Endothelial cell of umbilical vein (primary cell): Measurements from ENCODE around the gene ZNF30. TPM values are rescaled to one million over a fixed set of nuclear protein-coding genes. Genes with fewer than 3 reads are reported as not detected.

Experiments
- BruUV-seq: library from RNA; stranded (reverse); fragments of 400-500 nt; replicated peaks from 2 replicates; lab custom pipeline; 2021; lab: Mats Ljungman, UMichigan
- CTCF ChIA-PET: fragments of 300-600, 350-600 bp; sonication (Branson Sonifier 250); formaldehyde crosslinking; loops from one replicate; lab custom pipeline; 2021; ENCODE audit warnings: antibody characterized with exemption, inconsistent platforms; lab: Charles Lee
- POLR2A ChIA-PET: fragments of 300-600, 350-600 bp; sonication (Branson Sonifier 250); formaldehyde crosslinking; loops from one replicate; lab custom pipeline; 2021; ENCODE audit warnings: antibody characterized with exemption, inconsistent platforms; lab: Charles Lee
- DNase-seq: peaks from one replicate; pipeline ENCODE4 v3.0.0-alpha.2; 2011; ENCODE audit warnings: low read depth, low spot score
- FAIRE-seq: peaks from 2 replicates; lab custom pipeline; 2011; peaks lifted over from hg19 to GRCh38; lab: Jason Lieb, UNC
- H2AFZ ChIP-seq: 2 replicates; pipeline ENCODE4 v1.6.0; 2012; ENCODE audit warnings: low read depth, low read length, control low read depth, inconsistent platforms
- H3K27ac ChIP-seq: 2 replicates; pipeline ENCODE4 v1.5.1; 2011; ENCODE audit warnings: low read depth, mild to moderate bottlenecking, control low read depth, low read length, moderate library complexity; ENCODE audit not compliant: insufficient read depth
- H3K27me3 ChIP-seq, 2 experiments: 2 replicates each; pipeline versions ENCODE4 v1.6.0 to v1.6.1; 2011; ENCODE audit warnings: low read length in 2 of 2, mixed read lengths in 1 of 2; ENCODE audit not compliant: control insufficient read depth in 2 of 2, insufficient read depth in 2 of 2
- H3K36me3 ChIP-seq, 2 experiments: 2 replicates in 1 of 2; 3 replicates in 1 of 2; pipeline ENCODE4 v1.5.1; 2011; ENCODE audit warnings: low read length in 2 of 2, mild to moderate bottlenecking in 1 of 2, moderate library complexity in 1 of 2; ENCODE audit not compliant: control insufficient read depth in 2 of 2, insufficient read depth in 2 of 2; ENCODE audit errors: extremely low read depth in 1 of 2
- H3K4me1 ChIP-seq: 3 replicates; pipeline ENCODE4 v1.5.1; 2011; ENCODE audit warnings: mild to moderate bottlenecking, low read length; ENCODE audit not compliant: control insufficient read depth, insufficient read depth; ENCODE audit errors: extremely low read depth
- H3K4me2 ChIP-seq: 2 replicates; pipeline ENCODE4 v1.6.1; 2011; ENCODE audit warnings: low read length, control low read depth, mixed read lengths; ENCODE audit not compliant: insufficient read depth
- H3K4me3 ChIP-seq, 3 experiments: fragments of 200-600 bp in 1 of 3; sonication (generic), shearing (Covaris generic) in 1 of 3; replicated peaks in 1 of 3; 2 replicates each; pipeline ENCODE4 v1.5.1; 2011 to 2016; ENCODE audit warnings: control low read depth in 3 of 3, low read length in 3 of 3, mild to moderate bottlenecking in 2 of 3, inconsistent platforms in 1 of 3, low read depth in 1 of 3, moderate library complexity in 1 of 3; ENCODE audit not compliant: insufficient read depth in 1 of 3
- H3K79me2 ChIP-seq: 2 replicates; pipeline ENCODE4 v1.6.0; 2012; ENCODE audit warnings: low read length, inconsistent platforms; ENCODE audit not compliant: control insufficient read depth, insufficient read depth
- H3K9ac ChIP-seq: replicated peaks from 2 replicates; pipeline ENCODE3; 2011; ENCODE audit warnings: low read length, control low read depth; ENCODE audit not compliant: insufficient read depth; ENCODE audit errors: extremely low read depth
- H3K9me1 ChIP-seq: replicated peaks from 3 replicates; pipeline ENCODE4 v1.6.0; 2011; ENCODE audit warnings: mild to moderate bottlenecking, low read length; ENCODE audit not compliant: control insufficient read depth, insufficient read depth; ENCODE audit errors: extremely low read depth
- H3K9me3 ChIP-seq: replicated peaks from 2 replicates; pipeline ENCODE4 v1.5.1; 2012; ENCODE audit warnings: low read length, inconsistent platforms; ENCODE audit not compliant: control insufficient read depth, insufficient read depth
- H4K20me1 ChIP-seq: replicated peaks from 2 replicates; pipeline ENCODE3; 2011; ENCODE audit warnings: mild to moderate bottlenecking, low read length; ENCODE audit not compliant: control insufficient read depth, insufficient read depth; ENCODE audit errors: extremely low read depth
- EZH2 ChIP-seq: IDR thresholded peaks from 2 replicates; pipeline ENCODE4 v1.6.1; 2012; ENCODE audit warnings: borderline replicate concordance, low read depth, mild to moderate bottlenecking, moderate library complexity, low read length, inconsistent platforms; ENCODE audit not compliant: severe bottlenecking
- GATA2 ChIP-seq: IDR thresholded peaks from 2 replicates; pipeline ENCODE4 v1.7.0; 2011; ENCODE audit warnings: low read depth, mild to moderate bottlenecking, moderate library complexity, mixed read lengths, low read length; ENCODE audit not compliant: insufficient read length, insufficient read depth
- JUN ChIP-seq: IDR thresholded peaks from 2 replicates; pipeline ENCODE4 v1.6.1; 2011; ENCODE audit warnings: borderline replicate concordance, low read depth; ENCODE audit not compliant: insufficient read length, insufficient read depth
- MAX ChIP-seq: IDR thresholded peaks from 2 replicates; pipeline ENCODE4 v1.6.1; 2011; ENCODE audit not compliant: insufficient read depth, insufficient read length
- MYC ChIP-seq: IDR thresholded peaks from one replicate; pipeline ENCODE4 v1.6.1; 2011; ENCODE audit warnings: mild to moderate bottlenecking, low read depth, low read length
- POLR2A ChIP-seq: IDR thresholded peaks from 2 replicates; pipeline ENCODE4 v1.6.1; 2012; ENCODE audit warnings: low read depth, mild to moderate bottlenecking, control low read depth, low read length
- POLR2AphosphoS5 ChIP-seq: IDR thresholded peaks from 2 replicates; pipeline ENCODE4 v1.6.1; 2012; ENCODE audit warnings: low read depth, mild to moderate bottlenecking, control low read depth, low read length, moderate library complexity; ENCODE audit not compliant: insufficient read depth
- dilution Hi-C: fragments of 300-500 bp; cut with MboI; formaldehyde crosslinking; loops from one replicate; pipeline ENCODE4 v1.15.0; 2019; ENCODE audit warnings: low sequenced_read_pairs; ENCODE audit not compliant: extremely low pct_ligation_motif_present
- intact Hi-C: fragments of 100-400 bp; cut with micrococcal nuclease; formaldehyde crosslinking; loops from one replicate; pipeline ENCODE4 v1.10.0; 2022
- polyA plus RNA-seq, 4 experiments: library from polyadenylated mRNA; depleted of rRNA in 3 of 4; stranded (reverse) in 3 of 4; unstranded in 1 of 4; fragments of >200 nt; gene quantifications; 2 replicates each; pipeline versions ENCODE4 v1.2.1 to v1.2.3, GENCODE V29; 2011 to 2012; ENCODE audit warnings: missing spikeins in 1 of 4
- total RNA-seq: library from RNA; stranded (reverse); gene quantifications from 2 replicates; pipeline ENCODE4 v1.2.3, GENCODE V29; 2021

Gene ZNF30
- total and polyA plus RNA-seq, 2 donors (not counting 3 experiments of a cell fraction or from before 2014, with no cell fraction given): 1.3 to 4.7 TPM

- FAIRE-seq (no peak), DNase-seq (peak; percentile 67)
- POLR2A ChIA-PET: interaction anchor here (2.0 kb wide), 1 partner anchor 36 kb away, joined by 5 read pairs; the partner anchor contains the start of gene ZNF30
- Histone ChIP-seq H3K4me2 (peak overlapping the region; percentile 80), H4K20me1 (no peaks in the 10 kb centered on the region), H3K4me3 (peak overlapping the region; percentile 58 to 85 (median 80)), H3K27me3 (no peaks in the 10 kb centered on the region), H3K9me1 (no peaks in the 10 kb centered on the region), H3K9me3 (peaks cover 19% of the 10 kb centered on the region), H3K9ac (peak overlapping the region; percentile 94), H2AFZ (no peak overlapping the region), H3K36me3 (peaks cover 19 to 33% of the 10 kb centered on the region in 2 experiments), H3K4me1 (peaks cover 13% of the 10 kb centered on the region), H3K79me2 (peaks cover 41% of the 10 kb centered on the region), H3K27ac (peak overlapping the region; percentile 94)
- intact Hi-C loops (loop anchor here (1.0 to 5.0 kb wide), 7 partner anchors 36 to 286 kb away; partner anchors contain the start of genes FXYD7, GRAMD1A, SCGB2B2 and ZNF181), dilution Hi-C loops (no loop called here)
- TSS peak; percentile 100 for BruUV-seq
- no peak for TF ChIP-seq MAX
- TF ChIP-seq POLR2A: peak; percentile 80
- CTCF ChIA-PET: interaction anchor here (0.7 to 3.4 kb wide), 8 partner anchors 10 to 191 kb away, joined by 3 to 13 read pairs (median 4); partner anchors contain the start of genes FXYD5 and ZNF30
Measured at GRCh38 chr19:34962687-34963572, 36.2 kb downstream of the ZNF30 start.

DNA sequence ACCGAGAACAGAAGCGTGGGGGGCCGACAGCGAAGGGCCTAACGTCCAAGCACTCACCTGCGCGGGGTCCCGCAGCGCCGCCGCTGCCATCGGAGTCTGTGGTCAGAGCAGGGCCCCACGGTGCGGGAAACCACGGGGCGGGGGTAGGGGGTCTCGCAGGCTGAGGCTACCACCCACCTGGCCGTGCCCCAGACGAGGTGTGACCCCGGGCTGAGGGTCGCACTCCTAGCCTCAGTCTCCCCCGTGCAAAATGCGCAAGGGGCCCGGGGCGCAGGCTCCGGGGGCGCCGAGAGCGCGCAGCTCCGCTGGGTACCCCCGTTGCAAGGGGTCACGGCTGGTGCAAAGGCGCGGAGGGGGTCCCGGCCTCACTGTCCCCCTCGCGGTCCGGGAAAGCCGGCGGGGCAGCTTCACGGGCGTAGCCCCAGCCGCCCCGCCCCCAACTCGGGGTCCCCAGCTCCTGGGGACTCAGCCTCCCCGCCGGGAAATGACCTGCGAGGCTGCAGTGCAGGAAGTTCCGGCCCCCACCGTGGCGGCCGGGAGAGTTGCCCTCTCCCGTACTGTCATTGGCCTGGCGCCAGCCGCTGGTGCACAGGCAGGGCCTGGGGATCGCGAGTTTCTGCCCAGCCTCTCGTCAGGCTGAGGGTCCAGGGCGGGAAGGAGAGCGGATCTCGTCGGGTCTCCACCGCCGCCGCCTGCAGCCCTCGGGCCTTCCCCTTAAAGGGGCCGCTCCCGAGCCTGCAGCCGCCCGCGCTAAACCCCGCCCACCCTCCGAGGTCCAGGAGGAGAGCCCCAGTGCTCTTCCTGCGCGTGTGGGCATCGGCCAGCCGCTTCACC, 37.1 kb downstream of the ZNF30 start, which contains the start of gene ZNF792:
ZNF792 (minus strand) TSS at position 657 of the 834 bp plus-strand sequence; CDS start at position 90, 567 bp downstream.
- peak within 1 kb of the TSS; percentile 94 for H3K27ac ChIP-seq
- H3K9me3 ChIP-seq: peaks cover 11% of the 10 kb centered on the region
- dilution Hi-C loops: no loop called here
- peak within 1 kb of the TSS; percentile 58 to 85 (median 80) for H3K4me3 ChIP-seq
- H2AFZ ChIP-seq: peak within 1 kb of the TSS; percentile 50
- H3K79me2 ChIP-seq: peaks cover 40% of the 10 kb centered on the region
- no peaks in the 10 kb centered on the region for H3K27me3 ChIP-seq
- peaks cover 13% of the 10 kb centered on the region for H3K4me1 ChIP-seq
- ChIA-PET POLR2A (no interaction called here), CTCF (interaction anchor here (0.7 to 3.4 kb wide), 5 partner anchors 9 to 81 kb away, joined by 3 to 13 read pairs (median 8); partner anchors contain the start of gene ZNF30)
- TF ChIP-seq POLR2AphosphoS5: peak; percentile 86
- no peak for TF ChIP-seq MYC
- TF ChIP-seq GATA2: peak; percentile 77
- TF ChIP-seq EZH2: no peak
- TF ChIP-seq POLR2A: peak; percentile 42
- TF ChIP-seq JUN: no peak
- BruUV-seq: TSS peak; percentile 30
- peak within 1 kb of the TSS; percentile 80 for H3K4me2 ChIP-seq
- peak within 1 kb of the TSS; percentile 94 for H3K9ac ChIP-seq
- DNase-seq: peak; percentile 79
- no peaks in the 10 kb centered on the region for H3K9me1 ChIP-seq
- no peaks in the 10 kb centered on the region for H4K20me1 ChIP-seq
- H3K36me3 ChIP-seq: peaks cover 10 to 24% of the 10 kb centered on the region in 2 experiments
- intact Hi-C loops: loop anchor here (2.0 to 5.0 kb wide), 5 partner anchors 37 to 229 kb away; partner anchors contain the start of genes FXYD7, ZNF181, ZNF30 and ZNF599
- peak; percentile 43 for FAIRE-seq
